ENCODE results near the gene AFAP1. TPM values are rescaled to one million over a fixed set of nuclear protein-coding genes. Genes with fewer than 3 reads are reported as not detected.

AFAP1 gene
- total RNA-seq, 1 donor from 2014 or later, result 6.7 TPM

DNA sequence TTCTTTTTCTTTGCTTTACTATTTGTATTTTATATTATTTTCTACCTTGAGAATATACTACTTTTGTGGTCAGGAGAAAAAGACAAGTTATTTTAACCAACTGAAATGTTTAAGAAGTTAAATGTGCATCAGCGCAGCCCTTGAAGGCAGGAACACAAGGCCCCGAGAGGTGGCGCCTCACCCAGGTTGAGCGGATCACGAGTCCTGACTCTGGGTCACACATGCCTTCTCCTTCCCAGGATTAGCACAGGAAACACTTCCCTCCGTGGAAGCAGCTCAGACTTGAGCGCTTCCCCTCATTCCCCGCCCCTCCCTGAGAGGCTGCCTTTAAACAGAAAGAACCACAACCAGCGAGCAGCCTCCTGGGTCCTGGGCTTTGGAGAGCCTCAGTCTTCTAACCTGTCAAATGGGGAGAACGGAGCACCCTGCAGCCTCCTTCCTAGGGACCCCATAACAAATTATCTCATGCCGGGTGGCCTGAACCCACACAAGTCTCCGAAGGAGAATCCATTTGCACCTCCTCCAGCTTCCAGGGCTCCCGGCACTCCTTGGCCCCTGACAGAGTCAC lies 217.6 kb downstream of the AFAP1 start:
- H3K36me3 Mint-ChIP-seq, result no peaks in the 10 kb centered on the region
- no peaks in the 10 kb centered on the region for H3K79me2 ChIP-seq (ENCODE audit: low read depth)
- H3K4me3 Mint-ChIP-seq, result no peak overlapping the region
- peaks cover 42% of the 10 kb centered on the region for H3K27me3 ChIP-seq
- H3K9ac ChIP-seq, result no peak overlapping the region
- peaks cover 12% of the 10 kb centered on the region for H3K27me3 Mint-ChIP-seq (ENCODE audit: insufficient read depth, low read depth)
- no peak overlapping the region for H2AFZ ChIP-seq (replicated peaks)
- no peaks in the 10 kb centered on the region for H4K20me1 ChIP-seq (ENCODE audit: low read depth)
- no peaks in the 10 kb centered on the region for H3K36me3 ChIP-seq
- peaks cover 17% of the 10 kb centered on the region for H3K4me1 Mint-ChIP-seq
- no peak overlapping the region for H3K4me2 ChIP-seq
- no peaks in the 10 kb centered on the region for H3F3A ChIP-seq (ENCODE audit: low read depth)
- H3K4me1 ChIP-seq, result peaks cover 10% of the 10 kb centered on the region
- no peak overlapping the region for H3K27ac ChIP-seq
- no peaks in the 10 kb centered on the region for H3K9me3 Mint-ChIP-seq
- no peak for TF ChIP-seq EZH2 (IDR thresholded peaks at IDR 0.05)
- TF ChIP-seq EZH2phosphoT487 (IDR thresholded peaks at IDR 0.05), result no peak
- TF ChIP-seq, protein P1, sequence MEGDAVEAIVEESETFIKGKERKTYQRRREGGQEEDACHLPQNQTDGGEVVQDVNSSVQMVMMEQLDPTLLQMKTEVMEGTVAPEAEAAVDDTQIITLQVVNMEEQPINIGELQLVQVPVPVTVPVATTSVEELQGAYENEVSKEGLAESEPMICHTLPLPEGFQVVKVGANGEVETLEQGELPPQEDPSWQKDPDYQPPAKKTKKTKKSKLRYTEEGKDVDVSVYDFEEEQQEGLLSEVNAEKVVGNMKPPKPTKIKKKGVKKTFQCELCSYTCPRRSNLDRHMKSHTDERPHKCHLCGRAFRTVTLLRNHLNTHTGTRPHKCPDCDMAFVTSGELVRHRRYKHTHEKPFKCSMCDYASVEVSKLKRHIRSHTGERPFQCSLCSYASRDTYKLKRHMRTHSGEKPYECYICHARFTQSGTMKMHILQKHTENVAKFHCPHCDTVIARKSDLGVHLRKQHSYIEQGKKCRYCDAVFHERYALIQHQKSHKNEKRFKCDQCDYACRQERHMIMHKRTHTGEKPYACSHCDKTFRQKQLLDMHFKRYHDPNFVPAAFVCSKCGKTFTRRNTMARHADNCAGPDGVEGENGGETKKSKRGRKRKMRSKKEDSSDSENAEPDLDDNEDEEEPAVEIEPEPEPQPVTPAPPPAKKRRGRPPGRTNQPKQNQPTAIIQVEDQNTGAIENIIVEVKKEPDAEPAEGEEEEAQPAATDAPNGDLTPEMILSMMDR (IDR thresholded peaks at IDR 0.05), result peak; percentile 30
- no peak for DNase-seq (ENCODE audit: low spot score)
- no peak overlapping the region for H3K27ac Mint-ChIP-seq
- H3K4me3 ChIP-seq, result no peak overlapping the region
- H3K9me3 ChIP-seq (ENCODE audit: low read depth), result no peaks in the 10 kb centered on the region

DNA sequence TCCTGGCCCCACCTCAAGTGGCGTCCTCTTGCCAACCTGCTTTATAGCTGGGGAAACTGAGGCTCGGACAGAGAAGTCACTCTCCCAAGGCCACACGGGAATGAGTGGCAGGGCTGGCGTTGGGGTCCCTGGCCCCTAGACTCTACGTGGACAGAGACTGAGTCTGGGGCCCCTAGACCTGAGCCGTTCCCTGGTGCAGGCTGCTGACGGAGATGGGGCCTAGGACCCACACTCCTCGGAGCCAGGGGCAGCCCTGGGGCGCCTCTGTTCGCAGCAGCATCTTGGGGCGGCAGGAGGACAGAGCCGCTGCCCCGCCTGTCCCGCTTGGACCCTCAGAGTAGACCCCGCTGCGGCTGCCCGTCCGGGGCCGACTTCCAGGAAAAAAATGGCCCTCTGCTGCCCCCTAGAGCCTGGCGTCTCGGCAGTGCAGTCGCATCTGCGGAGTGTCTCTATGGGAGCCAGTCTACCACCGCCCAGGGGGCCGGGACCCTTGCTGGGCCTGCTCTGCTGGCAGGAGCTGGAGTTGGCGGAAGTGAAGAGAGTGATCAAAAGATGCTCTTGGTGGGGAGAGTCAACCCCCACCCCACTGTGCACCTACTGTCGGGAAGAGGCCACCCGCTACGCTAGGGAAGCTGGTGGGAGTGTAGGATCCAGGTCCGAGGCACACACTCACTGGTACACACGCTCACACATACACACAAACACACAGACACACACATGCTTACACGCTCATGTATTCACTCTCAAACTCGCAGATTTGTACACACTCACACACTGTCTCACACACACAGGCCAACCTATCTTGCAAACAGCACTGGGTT lies 220.1 kb downstream of the AFAP1 start:
- no peaks in the 10 kb centered on the region for H3K79me2 ChIP-seq (ENCODE audit: low read depth)
- H3K27me3 ChIP-seq, result peaks cover 42% of the 10 kb centered on the region
- peaks cover 10% of the 10 kb centered on the region for H3K4me1 ChIP-seq
- H3K9me3 ChIP-seq (ENCODE audit: low read depth), result no peaks in the 10 kb centered on the region
- H3K4me2 ChIP-seq, result no peak overlapping the region
- H3K27ac ChIP-seq, result no peak overlapping the region
- peaks cover 12% of the 10 kb centered on the region for H3K27me3 Mint-ChIP-seq (ENCODE audit: insufficient read depth, low read depth)
- peak overlapping the region; percentile 32 for H3K27ac Mint-ChIP-seq
- H3K4me3 Mint-ChIP-seq, result no peak overlapping the region
- DNase-seq (ENCODE audit: low spot score), result peak; percentile 87
- peaks cover 4% of the 10 kb centered on the region for H3K9me3 Mint-ChIP-seq
- no peak overlapping the region for H3K4me3 ChIP-seq
- peaks cover 4% of the 10 kb centered on the region for H3K36me3 Mint-ChIP-seq
- H4K20me1 ChIP-seq (ENCODE audit: low read depth), result no peaks in the 10 kb centered on the region
- TF ChIP-seq, protein P1 (IDR thresholded peaks at IDR 0.05), result peak; percentile 86
- no peak for TF ChIP-seq EZH2phosphoT487 (IDR thresholded peaks at IDR 0.05)
- peak; percentile 40 for TF ChIP-seq EZH2 (IDR thresholded peaks at IDR 0.05)
- H3K4me1 Mint-ChIP-seq, result peaks cover 21% of the 10 kb centered on the region
- no peak overlapping the region for H3K9ac ChIP-seq
- no peaks in the 10 kb centered on the region for H3K36me3 ChIP-seq
- no peak overlapping the region for H2AFZ ChIP-seq (replicated peaks)
- H3F3A ChIP-seq (ENCODE audit: low read depth), result no peaks in the 10 kb centered on the region

DNA sequence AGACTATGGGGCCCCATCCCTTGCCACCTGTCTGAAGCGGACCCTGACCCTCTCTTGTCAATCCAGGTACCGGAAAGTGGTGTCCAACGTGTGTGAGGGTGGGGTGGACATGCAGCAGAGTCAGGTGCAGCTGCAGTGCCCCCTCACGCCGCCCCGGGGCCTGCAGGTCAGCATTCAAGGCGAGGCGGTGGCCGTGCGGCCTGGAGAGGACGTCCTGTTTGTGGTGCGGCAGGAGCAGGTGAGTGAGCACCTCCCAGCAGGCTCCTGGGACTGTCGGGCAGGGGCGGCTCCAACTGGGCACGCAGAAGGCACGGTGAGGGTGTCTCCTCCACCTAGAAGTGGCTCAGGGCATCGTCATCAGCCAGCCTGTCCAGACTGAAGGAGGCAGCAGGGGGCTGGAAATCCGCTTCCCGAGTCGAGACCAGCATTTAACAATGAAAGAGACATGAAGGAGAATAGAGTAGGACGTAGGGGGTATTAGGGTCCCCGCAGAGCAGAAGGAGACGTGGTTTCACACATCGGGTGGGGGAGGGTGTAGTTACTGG lies 221.6 kb downstream of the AFAP1 start:
- H3K9me3 ChIP-seq (ENCODE audit: low read depth), result no peaks in the 10 kb centered on the region
- no peak overlapping the region for H3K27ac ChIP-seq
- H3K27me3 Mint-ChIP-seq (ENCODE audit: insufficient read depth, low read depth), result peaks cover 10% of the 10 kb centered on the region
- H3K9me3 Mint-ChIP-seq, result peaks cover 4% of the 10 kb centered on the region
- peaks cover 23% of the 10 kb centered on the region for H3K4me1 Mint-ChIP-seq
- no peaks in the 10 kb centered on the region for H4K20me1 ChIP-seq (ENCODE audit: low read depth)
- no peak overlapping the region for H3K4me3 ChIP-seq
- peak overlapping the region; percentile 42 for H3K4me2 ChIP-seq
- no peak overlapping the region for H3K27ac Mint-ChIP-seq
- H3K9ac ChIP-seq, result no peak overlapping the region
- H3F3A ChIP-seq (ENCODE audit: low read depth), result no peaks in the 10 kb centered on the region
- no peak overlapping the region for H2AFZ ChIP-seq (replicated peaks)
- peaks cover 10% of the 10 kb centered on the region for H3K4me1 ChIP-seq
- H3K79me2 ChIP-seq (ENCODE audit: low read depth), result no peaks in the 10 kb centered on the region
- peaks cover 4% of the 10 kb centered on the region for H3K36me3 Mint-ChIP-seq
- peak; percentile 57 for DNase-seq (ENCODE audit: low spot score)
- peaks cover 42% of the 10 kb centered on the region for H3K27me3 ChIP-seq
- no peaks in the 10 kb centered on the region for H3K36me3 ChIP-seq
- H3K4me3 Mint-ChIP-seq, result no peak overlapping the region
- TF ChIP-seq EZH2phosphoT487 (IDR thresholded peaks at IDR 0.05), result no peak
- TF ChIP-seq, protein P1 (IDR thresholded peaks at IDR 0.05), result no peak
- TF ChIP-seq EZH2 (IDR thresholded peaks at IDR 0.05), result no peak

Measured in neural progenitor cell (in vitro differentiated cells).